Cardiac fibroblast (primary cell): Measurements from ENCODE around the gene PLTP.

Experiments used
- DNase-seq, 2 donors: peaks; one replicate each; pipeline versions ENCODE4 v3.0.0 to v3.0.0-alpha.2; 2010; ENCODE audit warnings: low read depth in 2 of 2
- H3K4me3 ChIP-seq, 2 donors: replicated peaks in 1 of 2; 1 replicate in 1 of 2; 2 replicates in 1 of 2; pipeline ENCODE4 v1.5.1; 2011; ENCODE audit warnings: low read depth in 2 of 2, low read length in 2 of 2, mild to moderate bottlenecking in 2 of 2, moderate library complexity in 1 of 2
- CTCF ChIP-seq: IDR thresholded peaks from one replicate; pipeline ENCODE4 v1.5.1; 2011; ENCODE audit warnings: low read depth, mild to moderate bottlenecking, low read length, inconsistent platforms

Gene PLTP

GRCh38 chr20:45918779-45919537, 7.0 kb upstream of the PLTP start:
- DNase-seq, result peak; percentile 27 to 48
- TF ChIP-seq CTCF, result no peak
- no peak overlapping the region for H3K4me3 ChIP-seq

GRCh38 chr20:45918182-45918737, 6.3 kb upstream of the PLTP start:
- TF ChIP-seq CTCF, result no peak
- peak; percentile 54 to 71 for DNase-seq
- H3K4me3 ChIP-seq, result no peak overlapping the region

- TF ChIP-seq CTCF, result no peak
- no peak overlapping the region for H3K4me3 ChIP-seq
- peak; percentile 54 to 79 for DNase-seq
These were observed 5.8 kb upstream of the PLTP start for GRCh38 chr20:45917790-45918141.

DNA sequence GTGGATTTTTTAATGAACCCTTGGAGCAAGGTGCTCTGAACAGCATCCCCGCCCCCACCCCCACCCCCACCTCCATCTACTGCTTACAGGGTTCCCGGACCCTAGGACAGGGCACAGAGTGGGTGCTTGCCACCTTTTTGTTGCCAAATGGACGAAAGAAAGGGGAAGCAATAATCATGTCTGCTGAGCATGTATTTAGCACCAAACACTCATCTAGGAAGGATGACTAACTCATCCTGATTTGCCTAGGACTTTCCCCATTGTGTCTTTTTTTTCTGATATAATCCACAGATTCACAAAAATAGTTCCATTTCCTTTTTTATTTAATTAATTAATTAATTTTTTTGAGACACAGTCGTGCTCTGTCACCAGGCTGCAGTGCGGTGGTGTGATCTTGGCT, 1.2 kb upstream of the PLTP start:
- DNase-seq, result peak in 1 of 2 donors; percentile 42
- no peak overlapping the region for H3K4me3 ChIP-seq
- TF ChIP-seq CTCF, result no peak

DNA sequence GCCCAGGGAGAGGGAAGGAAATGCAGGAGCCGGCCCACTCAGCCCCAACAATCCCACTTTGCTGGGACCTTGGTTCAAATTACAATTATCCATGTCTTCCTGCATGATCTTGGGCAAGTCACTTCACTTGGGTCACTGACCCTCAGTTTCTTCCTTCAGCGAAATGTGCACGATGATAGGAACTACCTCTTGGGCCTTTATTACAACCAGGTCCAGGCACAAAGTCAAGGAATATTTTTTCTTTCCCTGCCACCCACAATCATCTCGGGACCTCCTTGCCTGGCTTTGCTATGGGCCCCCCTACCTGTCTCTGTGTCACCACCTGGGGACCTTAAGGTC, 358 bp upstream of the PLTP start:
- peak overlapping the region in 1 of 2 donors; percentile 74 for H3K4me3 ChIP-seq
- TF ChIP-seq CTCF, result no peak

DNA sequence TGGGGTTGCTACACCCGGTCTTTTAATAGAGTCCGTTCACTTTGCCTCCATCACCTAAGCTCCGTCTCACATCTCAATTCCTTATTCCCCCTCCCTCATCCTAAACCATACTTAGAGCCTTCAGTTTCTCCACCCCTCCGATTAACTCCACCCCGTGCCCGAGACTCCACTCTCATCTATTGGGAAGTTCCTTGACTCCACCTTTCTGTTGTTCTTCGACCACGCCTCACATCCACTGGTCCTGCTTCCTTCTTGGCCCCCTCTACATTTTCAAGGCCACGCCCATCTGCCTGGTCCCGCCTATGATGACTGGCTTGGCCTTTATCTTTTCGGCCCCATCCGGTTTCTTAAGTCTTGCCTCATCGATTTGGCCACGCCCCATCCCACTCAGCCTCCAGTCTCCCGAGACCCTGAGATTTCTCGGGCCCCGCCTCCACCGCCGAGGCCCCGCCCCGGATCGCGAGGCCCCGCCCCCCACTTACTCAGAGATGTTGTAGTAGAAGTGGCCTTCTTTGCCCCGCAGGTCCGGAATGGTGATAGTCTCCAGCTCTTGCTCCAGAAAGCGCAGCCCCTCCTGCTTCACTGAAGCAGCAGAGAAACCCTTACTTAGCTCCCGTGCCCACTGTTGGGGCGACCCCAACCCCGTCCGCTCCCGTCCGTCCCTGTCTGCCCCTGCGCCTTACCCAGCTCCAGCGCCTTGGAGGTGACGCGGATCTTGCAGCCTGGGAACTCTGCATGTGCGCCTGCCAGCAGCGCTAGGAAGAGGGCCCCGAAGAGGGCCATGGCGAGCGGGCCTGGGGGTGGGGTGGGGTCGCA, 1.1 kb downstream of the PLTP start:
- peak; percentile 100 for DNase-seq
- peak overlapping the region; percentile 50 to 74 for H3K4me3 ChIP-seq
- TF ChIP-seq CTCF, result no peak

More for the DNA sequence above, 358 bp upstream of the PLTP start:
- DNase-seq, result no peak
